HepG2 (cell line): ENCODE results near the gene SDK1. TPM values are rescaled to one million over a fixed set of nuclear protein-coding genes. Genes with fewer than 3 reads are reported as not detected.

Experiments used
- FOSL2 ChIP-seq: sonication (generic); formaldehyde crosslinking; IDR thresholded peaks from 2 replicates; pipeline ENCODE4 v1.4.0; 2020; ENCODE audit warnings: missing genetic modification reagents
- FOXK1 ChIP-seq: sonication (generic); formaldehyde crosslinking; IDR thresholded peaks from 2 replicates; pipeline ENCODE4 v1.4.0; 2020; ENCODE audit warnings: low read depth, missing genetic modification reagents, borderline replicate concordance
- FOXK2 ChIP-seq: fragments of 450-650 bp; IDR thresholded peaks from 2 replicates; pipeline ENCODE4 v1.6.1; 2016
- GLMP ChIP-seq: sonication (generic); formaldehyde crosslinking; IDR thresholded peaks from 2 replicates; pipeline ENCODE4 v1.9.0; 2021; ENCODE audit warnings: missing genetic modification reagents, mild to moderate bottlenecking, borderline replicate concordance
- JUN ChIP-seq: sonication (generic); formaldehyde crosslinking; IDR thresholded peaks from 2 replicates; pipeline ENCODE4 v1.4.0; 2020; ENCODE audit warnings: mild to moderate bottlenecking, missing genetic modification reagents
- KAT2B ChIP-seq: fragments of 150-350 bp; IDR thresholded peaks from 2 replicates; pipeline ENCODE4 v1.6.1; 2014; ENCODE audit warnings: low read depth, low read length, borderline replicate concordance
- KDM5A ChIP-seq: fragments of 200-600 bp; sonication (generic); IDR thresholded peaks from 2 replicates; pipeline ENCODE4 v1.7.0; 2018; ENCODE audit warnings: antibody characterized with exemption, mild to moderate bottlenecking, low read length, borderline replicate concordance
- NFIC ChIP-seq: IDR thresholded peaks from 2 replicates; pipeline ENCODE4 v1.6.1; 2012; ENCODE audit warnings: mild to moderate bottlenecking, low read length, inconsistent platforms
- NPAS2 ChIP-seq: sonication (generic); formaldehyde crosslinking; IDR thresholded peaks from 2 replicates; pipeline ENCODE4 v1.8.0; 2022; ENCODE audit warnings: mild to moderate bottlenecking, missing genetic modification reagents, borderline replicate concordance
- PRMT3 ChIP-seq: sonication (generic); formaldehyde crosslinking; IDR thresholded peaks from 2 replicates; pipeline ENCODE4 v1.8.1; 2022; ENCODE audit warnings: low read depth, mild to moderate bottlenecking, moderate library complexity, missing genetic modification reagents, borderline replicate concordance
- RBAK ChIP-seq: sonication (generic); formaldehyde crosslinking; IDR thresholded peaks from 2 replicates; pipeline ENCODE4 v1.5.1; 2020; ENCODE audit warnings: mild to moderate bottlenecking, missing genetic modification reagents
- RFXAP ChIP-seq: sonication (generic); formaldehyde crosslinking; IDR thresholded peaks from 2 replicates; pipeline ENCODE4 v1.4.0; 2020; ENCODE audit warnings: missing genetic modification reagents, borderline replicate concordance
- TAF15 ChIP-seq: fragments of 200-400 bp; formaldehyde crosslinking; IDR thresholded peaks from one replicate; pipeline ENCODE4 v1.6.1; 2018; ENCODE audit warnings: mild to moderate bottlenecking, low read depth, low read length; ENCODE audit not compliant: poor library complexity, severe bottlenecking
- TMF1 ChIP-seq: sonication (generic); formaldehyde crosslinking; IDR thresholded peaks from 2 replicates; pipeline ENCODE4 v1.8.1; 2022; ENCODE audit warnings: low read depth, missing genetic modification reagents
- ZBTB34 ChIP-seq: sonication (generic); formaldehyde crosslinking; IDR thresholded peaks from 2 replicates; pipeline ENCODE4 v1.8.0; 2022; ENCODE audit warnings: mild to moderate bottlenecking, missing genetic modification reagents
- ZFP41 ChIP-seq: sonication (generic); formaldehyde crosslinking; IDR thresholded peaks from 2 replicates; pipeline ENCODE4 v1.4.0; 2020; ENCODE audit warnings: mild to moderate bottlenecking, missing genetic modification reagents, borderline replicate concordance
- ZFP90 ChIP-seq: sonication (generic); formaldehyde crosslinking; IDR thresholded peaks from 2 replicates; pipeline ENCODE4 v1.8.0; 2022; ENCODE audit warnings: missing genetic modification reagents, mild to moderate bottlenecking, inconsistent platforms, borderline replicate concordance
- ZNF3 ChIP-seq: IDR thresholded peaks from 2 replicates; pipeline ENCODE4 v1.7.0; 2017; ENCODE audit warnings: inconsistent platforms
- ZNF317 ChIP-seq: sonication (generic); formaldehyde crosslinking; IDR thresholded peaks from 2 replicates; pipeline ENCODE4 v1.5.0; 2020; ENCODE audit warnings: mild to moderate bottlenecking, missing genetic modification reagents
- ZNF407 ChIP-seq: sonication (generic); formaldehyde crosslinking; IDR thresholded peaks from one replicate; pipeline ENCODE4 v1.5.1; 2020; ENCODE audit warnings: mild to moderate bottlenecking, missing genetic modification reagents; ENCODE audit errors: not compliant biosample characterization
- ZNF768 ChIP-seq: sonication (generic); formaldehyde crosslinking; IDR thresholded peaks from 2 replicates; pipeline ENCODE4 v1.4.0; 2020; ENCODE audit warnings: missing genetic modification reagents
- polyA plus RNA-seq, 8 experiments: library from polyadenylated mRNA; depleted of rRNA in 3 of 8; stranded (reverse) in 7 of 8; unstranded in 1 of 8; fragments of >200 nt; fragmentation: Illumina TruSeq in 4 of 8; extraction: Trizol in 4 of 8; gene quantifications; 2 replicates each; pipeline versions ENCODE4 v1.2.1 to v1.2.3, GENCODE V29; 2011 to 2016; ENCODE audit warnings: low read depth in 4 of 8, missing spikeins in 1 of 8, mixed read lengths in 1 of 8; ENCODE audit not compliant: insufficient read depth in 1 of 8
- total RNA-seq, 5 experiments: library from RNA; depleted of rRNA; stranded (reverse); fragments of >200 nt; fragmentation: Illumina TruSeq; extraction: Trizol; gene quantifications; 2 replicates each; pipeline ENCODE4 v1.2.3, GENCODE V29; 2016; ENCODE audit warnings: low read depth in 1 of 5

SDK1 gene
- total and polyA plus RNA-seq, 2 of the 13 experiments (the other 11 are each of a cell fraction or from before 2014, with no cell fraction given) = 0.35 to 2.4 TPM

GRCh38 chr7:4006687-4007086 lies 705.6 kb downstream of the SDK1 start (continued):
- TF ChIP-seq RFXAP (CRISPR knock-in tag) = peak; percentile 22; the same call in 1 of the 2 replicates
- TF ChIP-seq ZFP90 (CRISPR knock-in tag) = no peak
- no peak for TF ChIP-seq NFIC
- no peak for TF ChIP-seq RBAK (CRISPR knock-in tag)
- 0 out of 2 replicates have a peak, but pooled peaks have one; percentile 42 for TF ChIP-seq FOXK2
- no peak for TF ChIP-seq JUN (CRISPR knock-in tag)
- no peak for TF ChIP-seq ZNF768 (CRISPR knock-in tag)
- no peak for TF ChIP-seq TMF1 (CRISPR knock-in tag)
- TF ChIP-seq GLMP (CRISPR knock-in tag) = no peak
- TF ChIP-seq TAF15 = no peak
- TF ChIP-seq KDM5A = no peak
- TF ChIP-seq ZNF317 (CRISPR knock-in tag) = no peak
- TF ChIP-seq ZNF407 (CRISPR knock-in tag) = no peak
- no peak for TF ChIP-seq NPAS2
- no peak for TF ChIP-seq ZNF3 (CRISPR knock-in tag)
- TF ChIP-seq ZFP41 (CRISPR knock-in tag) = no peak
- TF ChIP-seq KAT2B = no peak
- no peak for TF ChIP-seq ZBTB34 (CRISPR knock-in tag)
- TF ChIP-seq FOSL2 = no peak
- TF ChIP-seq FOXK1 = peak; percentile 86
- no peak for TF ChIP-seq PRMT3
